ENCODE data around the gene SMARCA1. TPM values are rescaled to one million over a fixed set of nuclear protein-coding genes. Genes with fewer than 3 reads are reported as not detected.

The SMARCA1 gene, protein sequence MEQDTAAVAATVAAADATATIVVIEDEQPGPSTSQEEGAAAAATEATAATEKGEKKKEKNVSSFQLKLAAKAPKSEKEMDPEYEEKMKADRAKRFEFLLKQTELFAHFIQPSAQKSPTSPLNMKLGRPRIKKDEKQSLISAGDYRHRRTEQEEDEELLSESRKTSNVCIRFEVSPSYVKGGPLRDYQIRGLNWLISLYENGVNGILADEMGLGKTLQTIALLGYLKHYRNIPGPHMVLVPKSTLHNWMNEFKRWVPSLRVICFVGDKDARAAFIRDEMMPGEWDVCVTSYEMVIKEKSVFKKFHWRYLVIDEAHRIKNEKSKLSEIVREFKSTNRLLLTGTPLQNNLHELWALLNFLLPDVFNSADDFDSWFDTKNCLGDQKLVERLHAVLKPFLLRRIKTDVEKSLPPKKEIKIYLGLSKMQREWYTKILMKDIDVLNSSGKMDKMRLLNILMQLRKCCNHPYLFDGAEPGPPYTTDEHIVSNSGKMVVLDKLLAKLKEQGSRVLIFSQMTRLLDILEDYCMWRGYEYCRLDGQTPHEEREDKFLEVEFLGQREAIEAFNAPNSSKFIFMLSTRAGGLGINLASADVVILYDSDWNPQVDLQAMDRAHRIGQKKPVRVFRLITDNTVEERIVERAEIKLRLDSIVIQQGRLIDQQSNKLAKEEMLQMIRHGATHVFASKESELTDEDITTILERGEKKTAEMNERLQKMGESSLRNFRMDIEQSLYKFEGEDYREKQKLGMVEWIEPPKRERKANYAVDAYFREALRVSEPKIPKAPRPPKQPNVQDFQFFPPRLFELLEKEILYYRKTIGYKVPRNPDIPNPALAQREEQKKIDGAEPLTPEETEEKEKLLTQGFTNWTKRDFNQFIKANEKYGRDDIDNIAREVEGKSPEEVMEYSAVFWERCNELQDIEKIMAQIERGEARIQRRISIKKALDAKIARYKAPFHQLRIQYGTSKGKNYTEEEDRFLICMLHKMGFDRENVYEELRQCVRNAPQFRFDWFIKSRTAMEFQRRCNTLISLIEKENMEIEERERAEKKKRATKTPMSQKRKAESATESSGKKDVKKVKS
- 10 to 100 TPM; 17.6 to 25.4 TPM for total RNA-seq

DNA sequence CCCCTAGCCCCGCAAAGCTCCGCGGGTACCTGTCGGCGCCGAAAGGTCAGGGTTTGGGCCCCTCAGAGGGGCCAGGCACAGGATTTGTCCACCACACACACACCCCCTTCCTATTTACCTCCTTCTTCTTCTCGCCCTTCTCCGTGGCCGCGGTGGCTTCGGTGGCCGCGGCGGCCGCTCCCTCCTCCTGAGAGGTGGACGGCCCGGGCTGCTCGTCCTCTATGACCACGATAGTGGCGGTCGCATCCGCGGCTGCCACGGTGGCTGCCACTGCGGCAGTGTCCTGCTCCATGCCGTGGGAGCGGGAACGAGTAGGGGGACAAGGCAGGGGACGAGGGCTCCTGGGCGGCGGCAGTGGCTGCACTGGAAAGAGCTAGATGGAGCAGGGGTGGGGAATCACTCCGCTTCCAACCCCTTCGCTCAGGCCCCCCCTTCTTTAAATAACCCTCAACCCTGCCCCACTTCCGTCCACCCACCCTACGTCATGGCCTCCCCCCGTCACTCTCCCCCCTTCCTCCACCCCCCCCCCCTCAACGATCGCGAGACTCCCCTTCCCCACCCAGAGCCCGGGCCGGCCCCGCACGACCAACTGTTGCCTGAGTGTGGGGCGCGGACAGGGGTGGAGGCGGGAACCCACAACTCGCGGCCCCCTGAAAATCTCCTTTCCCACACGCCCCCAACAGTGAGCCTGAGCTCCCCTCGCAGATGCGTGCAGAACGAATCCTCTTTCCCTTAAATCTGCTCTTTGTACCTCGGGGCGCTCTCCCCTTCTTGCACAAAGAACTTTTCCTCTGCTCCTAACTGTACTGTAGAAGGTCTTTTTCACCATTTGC lies at the start of gene SMARCA1:
TSS of gene SMARCA1 (minus strand) at position 412 of the 833 bp plus-strand sequence. CDS start at position 292, 120 bp downstream.
- ATAC-seq (peak; percentile 77), DNase-seq (peak; percentile 37 to 58 (median 57))
- intact Hi-C loops (cut with DNase I): no loop called here
- Histone ChIP-seq H3K9me3 (no peaks in the 10 kb centered on the region), H3K4me3 (peak within 1 kb of the TSS; percentile 31 to 56), H3K27me3 (no peaks in the 10 kb centered on the region), H3K27ac (peak within 1 kb of the TSS; percentile 71 to 85 (median 78)), H3K36me3 (replicated peaks in 1 of 2; ENCODE audit: insufficient read depth in 1 of 2, low read depth in 2 of 2) (no peaks in the 10 kb centered on the region), H3K4me1 (no peaks in the 10 kb centered on the region)
- WGBS, 2 donors: 2 to 10% methylated on average over 2 to 21 of the region's 54 CpGs
- TF ChIP-seq, protein P1, sequence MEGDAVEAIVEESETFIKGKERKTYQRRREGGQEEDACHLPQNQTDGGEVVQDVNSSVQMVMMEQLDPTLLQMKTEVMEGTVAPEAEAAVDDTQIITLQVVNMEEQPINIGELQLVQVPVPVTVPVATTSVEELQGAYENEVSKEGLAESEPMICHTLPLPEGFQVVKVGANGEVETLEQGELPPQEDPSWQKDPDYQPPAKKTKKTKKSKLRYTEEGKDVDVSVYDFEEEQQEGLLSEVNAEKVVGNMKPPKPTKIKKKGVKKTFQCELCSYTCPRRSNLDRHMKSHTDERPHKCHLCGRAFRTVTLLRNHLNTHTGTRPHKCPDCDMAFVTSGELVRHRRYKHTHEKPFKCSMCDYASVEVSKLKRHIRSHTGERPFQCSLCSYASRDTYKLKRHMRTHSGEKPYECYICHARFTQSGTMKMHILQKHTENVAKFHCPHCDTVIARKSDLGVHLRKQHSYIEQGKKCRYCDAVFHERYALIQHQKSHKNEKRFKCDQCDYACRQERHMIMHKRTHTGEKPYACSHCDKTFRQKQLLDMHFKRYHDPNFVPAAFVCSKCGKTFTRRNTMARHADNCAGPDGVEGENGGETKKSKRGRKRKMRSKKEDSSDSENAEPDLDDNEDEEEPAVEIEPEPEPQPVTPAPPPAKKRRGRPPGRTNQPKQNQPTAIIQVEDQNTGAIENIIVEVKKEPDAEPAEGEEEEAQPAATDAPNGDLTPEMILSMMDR (IDR thresholded peaks at IDR 0.05): no peak
- peak; percentile 26 to 62 (median 60) for TF ChIP-seq POLR2A (IDR thresholded peaks at IDR 0.05)

DNA sequence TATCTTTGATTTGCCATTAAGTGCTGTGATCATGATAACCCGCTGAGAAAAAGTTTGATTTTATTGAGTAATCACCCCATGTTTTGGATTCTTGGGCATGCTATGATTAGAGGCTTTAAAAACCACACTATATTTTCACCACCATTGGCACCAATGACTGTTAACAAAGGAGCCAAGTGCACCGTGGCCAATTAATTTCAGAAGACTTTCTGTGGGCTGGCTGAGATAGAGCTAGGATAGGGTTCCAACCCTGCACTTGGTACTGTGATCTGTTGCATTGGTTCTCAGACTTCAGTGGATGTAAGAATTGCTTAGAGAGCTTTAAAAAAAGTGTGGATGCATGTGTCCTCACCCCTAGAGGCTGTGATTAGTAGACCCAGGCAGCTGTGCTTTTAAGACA lies 49.1 kb upstream of the SMARCA1 start:
- ATAC-seq (no peak), DNase-seq (no peak)
- WGBS, 2 donors: 82 to 87% methylated on average over 2 of the region's 2 CpGs
- intact Hi-C loops (cut with DNase I): no loop called here
- Histone ChIP-seq H3K4me3 (no peak overlapping the region), H3K27me3 (no peaks in the 10 kb centered on the region), H3K27ac (no peak overlapping the region), H3K9me3 (no peaks in the 10 kb centered on the region), H3K4me1 (no peaks in the 10 kb centered on the region), H3K36me3 (replicated peaks in 1 of 2; ENCODE audit: insufficient read depth in 1 of 2, low read depth in 2 of 2) (peaks cover 0 to 7% of the 10 kb centered on the region in 2 donors)
- TF ChIP-seq, protein P1 (IDR thresholded peaks at IDR 0.05): no peak
- no peak for TF ChIP-seq POLR2A (IDR thresholded peaks at IDR 0.05)

DNA sequence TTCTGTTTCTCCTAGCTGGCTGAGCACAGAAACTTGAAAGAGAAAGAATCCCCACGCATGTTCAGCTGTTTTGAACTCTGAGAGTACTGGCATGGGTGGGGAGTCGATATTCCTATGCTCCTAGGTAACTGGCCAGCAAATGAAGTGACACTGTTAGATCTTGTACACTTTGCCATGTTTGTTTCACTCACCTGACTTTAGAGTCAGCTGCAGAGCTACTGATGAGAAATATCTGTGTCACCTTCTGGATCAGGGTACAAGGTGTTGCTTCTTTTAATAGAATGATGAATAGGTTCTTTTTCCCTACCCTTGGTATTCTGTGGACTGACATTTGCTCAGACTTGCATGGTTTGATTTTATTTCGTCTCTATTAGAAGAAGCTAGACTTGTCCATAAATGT lies 45.1 kb upstream of the SMARCA1 start:
- ATAC-seq (no peak), DNase-seq (no peak)
- H3K4me1 ChIP-seq: no peaks in the 10 kb centered on the region
- no peak overlapping the region for H3K27ac ChIP-seq
- intact Hi-C loops (cut with DNase I): no loop called here
- WGBS, 2 donors: 85 to 96% methylated on average over 1 to 3 of the region's 3 CpGs
- H3K4me3 ChIP-seq: no peak overlapping the region
- TF ChIP-seq, protein P1 (IDR thresholded peaks at IDR 0.05): no peak
- no peak for TF ChIP-seq POLR2A (IDR thresholded peaks at IDR 0.05)
- peaks cover 0 to 3% of the 10 kb centered on the region in 2 donors for H3K36me3 ChIP-seq (replicated peaks in 1 of 2; ENCODE audit: insufficient read depth in 1 of 2, low read depth in 2 of 2)
- H3K27me3 ChIP-seq: no peaks in the 10 kb centered on the region
- H3K9me3 ChIP-seq: no peaks in the 10 kb centered on the region

DNA sequence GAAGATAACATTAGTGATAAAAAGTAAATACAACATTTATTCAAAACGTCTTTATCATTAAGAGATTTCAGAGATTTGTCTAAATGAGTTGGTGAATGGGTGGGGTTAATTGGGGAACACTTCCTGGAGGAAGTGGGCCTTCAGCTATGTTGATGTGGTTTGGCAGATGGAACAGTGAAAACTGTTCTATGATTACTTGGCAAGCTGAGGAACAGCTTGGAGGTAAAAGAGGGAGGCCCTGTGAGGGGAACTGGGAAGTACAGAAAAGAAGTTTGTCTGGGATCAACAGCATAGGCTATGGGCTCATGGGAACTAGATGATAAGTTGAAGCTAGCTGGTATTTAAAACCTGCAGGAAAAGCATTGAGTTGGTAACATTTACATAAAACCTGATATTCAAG lies 42.8 kb upstream of the SMARCA1 start:
- intact Hi-C loops (cut with DNase I): no loop called here
- Histone ChIP-seq H3K36me3 (replicated peaks in 1 of 2; ENCODE audit: insufficient read depth in 1 of 2, low read depth in 2 of 2) (peaks cover 0 to 3% of the 10 kb centered on the region in 2 donors), H3K4me3 (no peak overlapping the region), H3K27me3 (no peaks in the 10 kb centered on the region), H3K9me3 (no peaks in the 10 kb centered on the region), H3K27ac (no peak overlapping the region), H3K4me1 (no peaks in the 10 kb centered on the region)
- no peak for DNase-seq
- WGBS, 2 donors: 0 to 12% methylated on average over 1 of the region's 1 CpG
- no peak for ATAC-seq
- no peak for TF ChIP-seq POLR2A (IDR thresholded peaks at IDR 0.05)
- TF ChIP-seq, protein P1 (IDR thresholded peaks at IDR 0.05): no peak
